HG03280 (cell line): ENCODE measurements around the gene NFKB1.

Experiments
- ATAC-seq: cut with Tn5 transposase; IDR thresholded peaks from one replicate; pipeline ENCODE4 v1.9.1; 2021; ENCODE audit warnings: mild to moderate bottlenecking, moderate library complexity; ENCODE audit not compliant: unreplicated experiment

Gene NFKB1

GRCh38 chr4:102619776-102620631, 118.8 kb downstream of the NFKB1 start:
- ATAC-seq: peak; percentile 17

GRCh38 chr4:102620697-102621497, 119.7 kb downstream of the NFKB1 start:
- peak; percentile 56 for ATAC-seq

GRCh38 chr4:102623622-102624021, 122.5 kb downstream of the NFKB1 start:
- ATAC-seq: no peak

GRCh38 chr4:102624505-102624904, 123.3 kb downstream of the NFKB1 start:
- no peak for ATAC-seq

- ATAC-seq: peak; percentile 92
Measured at GRCh38 chr4:102625232-102625930, 124.2 kb downstream of the NFKB1 start.

- no peak for ATAC-seq
Measured at GRCh38 chr4:102627831-102628523, 126.8 kb downstream of the NFKB1 start.

GRCh38 chr4:102629673-102630072, 128.5 kb downstream of the NFKB1 start:
- no peak for ATAC-seq

GRCh38 chr4:102631616-102632015, 130.5 kb downstream of the NFKB1 start:
- ATAC-seq: no peak

- no peak for ATAC-seq
Measured at GRCh38 chr4:102632241-102633065, 131.3 kb downstream of the NFKB1 start.

GRCh38 chr4:102633100-102633499, 131.9 kb downstream of the NFKB1 start:
- ATAC-seq: no peak

- ATAC-seq: no peak
Measured at GRCh38 chr4:102637391-102637790, 136.2 kb downstream of the NFKB1 start.

GRCh38 chr4:102638621-102639020, 137.5 kb downstream of the NFKB1 start:
- ATAC-seq: no peak

- ATAC-seq: no peak
Measured at GRCh38 chr4:102639598-102639997, 138.4 kb downstream of the NFKB1 start.

- ATAC-seq: no peak
Measured at GRCh38 chr4:102640669-102641068, 139.5 kb downstream of the NFKB1 start.

- no peak for ATAC-seq
Measured at GRCh38 chr4:102641793-102642192, 140.6 kb downstream of the NFKB1 start.

- ATAC-seq: no peak
Measured at GRCh38 chr4:102642631-102643298, 141.6 kb downstream of the NFKB1 start.

- ATAC-seq: no peak
Measured at GRCh38 chr4:102647117-102647516, 146.0 kb downstream of the NFKB1 start.

GRCh38 chr4:102657206-102657605, 156.0 kb downstream of the NFKB1 start:
- ATAC-seq: no peak

GRCh38 chr4:102663073-102663472, 161.9 kb downstream of the NFKB1 start:
- ATAC-seq: no peak
